ENCODE results near the gene SIAE.

SIAE gene

GRCh38 chr11:124673333-124674167 lies at the start of gene SIAE, which contains the start of gene SPA17:
Gene SIAE, minus strand, starts transcription at chr11:124673739. Its CDS starts 31 bp downstream, at chr11:124673708.
Gene SPA17, plus strand, starts transcription at chr11:124673904. Its CDS starts 1,361 bp downstream, at chr11:124675265.
- peak; percentile 87 to 90 for DNase-seq

DNA sequence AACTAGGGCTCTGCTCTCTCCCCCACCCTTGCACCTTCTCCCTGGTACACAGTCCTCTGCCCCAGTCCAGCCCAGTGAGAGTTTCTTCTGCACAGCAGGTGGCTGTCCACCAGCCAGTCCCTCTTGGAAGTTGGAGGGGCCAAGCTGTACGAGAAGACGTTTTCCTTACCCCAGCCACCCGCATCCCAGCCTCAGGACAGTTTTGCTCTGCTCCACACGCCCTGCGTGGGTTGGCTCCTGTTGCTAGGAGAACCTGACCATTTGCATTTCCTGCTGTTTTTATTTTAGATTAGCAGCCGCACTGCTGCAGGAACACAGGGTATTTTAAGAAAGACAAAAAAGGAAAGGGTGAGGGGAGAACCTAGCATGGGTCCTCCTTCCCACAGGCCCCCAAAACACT lies 48.6 kb upstream of the SIAE start:
- DNase-seq: no peak

DNA sequence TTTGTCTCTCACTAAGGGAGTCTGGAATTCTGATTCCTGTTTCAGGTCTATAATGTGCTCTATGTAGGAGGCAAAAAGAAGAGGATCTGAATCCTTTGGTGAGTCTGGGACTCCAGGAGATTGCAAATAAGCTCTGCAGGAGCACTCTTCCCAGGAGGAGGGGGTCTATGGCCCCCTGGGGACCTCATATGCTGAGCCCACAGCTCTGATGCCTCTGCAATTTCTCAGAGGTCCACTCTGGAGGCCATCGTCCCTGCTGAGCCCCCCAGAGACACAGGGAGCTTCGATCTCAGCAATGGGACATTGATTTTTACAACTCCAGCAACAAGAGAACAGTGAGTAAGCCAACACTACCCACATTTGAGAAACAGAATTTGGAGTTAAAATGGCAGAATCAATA lies 46.0 kb upstream of the SIAE start:
- DNase-seq: no peak

DNA sequence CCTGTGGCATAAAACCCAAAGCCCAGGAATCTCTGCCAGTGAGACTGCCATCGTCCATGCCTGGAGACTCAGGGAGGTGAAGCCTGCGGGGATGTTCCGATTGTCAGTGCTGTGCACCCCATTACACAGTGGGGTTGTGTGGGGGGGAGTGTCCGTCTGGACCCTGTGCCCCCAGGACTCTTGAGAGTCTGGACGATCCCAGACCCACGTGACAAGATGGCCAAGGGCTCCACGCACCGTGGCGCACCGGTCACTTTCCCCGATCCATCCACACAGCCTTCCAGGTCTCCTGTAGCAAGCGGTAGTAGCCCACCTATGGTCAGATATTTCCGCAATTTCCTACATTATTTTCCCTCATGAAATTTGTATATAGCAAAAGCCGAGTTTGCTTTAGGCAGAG lies 45.3 kb upstream of the SIAE start:
- DNase-seq: no peak

DNA sequence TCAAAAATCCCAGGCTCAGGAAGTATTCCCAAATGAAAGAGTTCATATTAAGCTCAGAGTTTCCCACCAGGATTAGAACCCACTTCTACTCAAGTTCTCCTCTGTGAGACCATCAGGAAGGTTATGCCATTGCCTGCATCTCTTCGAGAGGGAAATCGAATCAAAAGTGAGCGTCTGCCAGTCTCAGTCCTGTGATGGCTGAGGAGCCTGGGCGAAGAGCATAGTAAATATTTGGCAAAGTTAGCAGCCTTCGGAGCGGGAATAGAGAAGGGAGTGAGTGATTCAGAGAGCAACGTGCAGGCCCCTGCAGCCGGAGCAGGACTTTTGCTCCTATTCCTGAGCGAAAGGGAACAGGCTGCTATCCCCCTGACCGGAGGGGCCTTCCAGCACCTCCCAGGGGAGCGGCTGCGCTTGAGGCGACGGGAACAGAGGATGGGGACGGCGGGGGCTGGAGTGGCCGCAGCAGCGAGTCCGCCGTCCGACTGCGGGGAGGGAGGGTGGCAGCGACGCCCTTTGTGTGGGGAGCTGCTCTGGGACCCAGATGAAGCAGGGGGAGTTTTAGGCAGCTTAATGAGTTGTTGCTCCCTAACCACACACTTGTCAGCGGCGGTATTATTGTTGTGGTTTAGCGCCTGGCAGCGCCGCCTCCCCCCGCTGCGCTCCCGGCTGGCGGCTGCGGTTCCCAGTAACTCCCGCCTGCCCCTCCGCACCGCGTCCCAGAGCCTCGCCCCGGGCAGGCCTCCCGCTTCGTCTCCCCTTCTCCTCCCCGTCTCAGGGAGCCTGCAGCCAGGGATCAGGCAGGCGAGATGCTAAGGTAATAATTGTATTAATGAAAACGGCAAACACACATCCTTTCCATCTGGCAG lies 44.5 kb upstream of the SIAE start:
- DNase-seq: peak; percentile 26 to 28

DNA sequence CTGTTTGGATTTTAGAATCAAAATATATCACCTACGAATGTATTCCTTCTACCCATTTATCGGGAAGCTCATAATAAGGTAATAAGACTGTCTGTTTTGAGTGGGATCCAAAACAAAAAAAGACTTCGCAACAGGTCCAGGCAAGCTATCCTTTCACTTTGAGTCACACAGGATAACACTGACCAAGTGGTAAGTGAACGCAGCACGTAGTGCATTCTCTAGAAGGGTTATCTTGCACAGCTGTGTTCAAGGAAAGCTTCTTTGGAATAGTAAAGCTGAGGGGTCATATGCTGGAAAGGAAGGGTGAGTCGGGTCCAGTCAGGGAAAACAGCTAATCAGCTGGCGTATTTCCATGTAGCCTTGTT lies 43.9 kb upstream of the SIAE start:
- DNase-seq: no peak

DNA sequence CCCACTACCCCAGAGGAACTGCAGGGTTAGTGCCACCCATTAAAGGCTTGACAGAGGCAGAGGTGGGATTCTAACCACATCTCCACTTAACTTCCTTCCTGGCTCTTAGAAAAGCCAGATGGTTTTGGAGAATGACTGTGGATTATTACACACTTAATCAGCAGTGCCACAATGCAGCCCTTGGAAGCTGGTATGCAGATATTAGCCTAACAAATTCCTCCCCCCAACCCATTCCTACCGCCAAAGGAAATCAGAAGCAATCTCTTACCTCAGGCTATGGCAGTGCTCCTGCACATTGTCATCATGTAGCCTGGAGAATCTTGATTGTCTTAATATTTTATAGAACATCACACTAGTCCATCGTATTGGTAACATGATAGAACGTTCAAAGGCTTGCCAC lies 43.1 kb upstream of the SIAE start:
- DNase-seq: no peak

- no peak for DNase-seq
Measured at GRCh38 chr11:124712392-124712791, 38.9 kb upstream of the SIAE start.

DNA sequence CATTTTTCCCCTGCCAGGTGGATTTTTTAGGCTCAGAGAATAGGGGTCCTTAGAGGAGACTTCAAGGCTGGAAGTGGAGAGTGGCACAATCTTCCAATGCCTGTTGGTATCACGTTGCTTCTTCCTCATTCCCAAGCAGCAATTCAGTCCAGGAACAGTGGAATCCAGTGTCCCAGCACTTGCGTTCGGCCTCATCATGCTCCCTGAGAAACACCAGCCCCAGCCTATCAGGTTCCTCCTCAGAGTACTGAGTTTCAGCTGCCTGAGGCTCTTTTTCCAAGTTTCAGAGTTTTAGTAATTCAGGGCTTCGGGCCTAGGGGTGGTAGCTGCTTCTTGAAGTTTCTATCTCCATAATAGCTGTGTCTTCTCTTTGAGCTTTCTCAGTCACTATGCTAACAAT lies 34.3 kb upstream of the SIAE start:
- no peak for DNase-seq

- DNase-seq: no peak
Measured at GRCh38 chr11:124700028-124700427, 26.5 kb upstream of the SIAE start.

GRCh38 chr11:124699547-124699946 lies 26.0 kb upstream of the SIAE start:
- DNase-seq: no peak

DNA sequence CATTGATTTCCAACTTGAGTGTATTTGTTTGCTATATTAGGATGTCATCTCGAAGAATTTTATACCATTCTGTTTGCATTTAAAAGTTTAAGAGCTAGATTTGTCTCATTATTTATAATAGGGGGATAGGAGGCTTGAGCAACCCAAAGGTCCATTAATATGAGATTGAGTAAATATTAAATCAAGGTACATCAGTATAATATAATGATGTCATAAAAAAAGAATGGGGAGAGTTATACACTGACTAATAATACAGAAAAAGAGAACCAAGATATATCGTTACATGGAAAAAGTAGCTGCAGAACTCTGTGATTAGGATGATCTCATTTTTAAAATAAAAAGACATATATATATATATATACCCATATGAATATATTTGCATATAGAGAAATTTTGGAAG lies 19.6 kb upstream of the SIAE start:
- DNase-seq: no peak

- no peak for DNase-seq
Measured at GRCh38 chr11:124682443-124682842, 8.9 kb upstream of the SIAE start.

GRCh38 chr11:124681421-124681820 lies 7.9 kb upstream of the SIAE start:
- DNase-seq: no peak

GRCh38 chr11:124678416-124678815 lies 4.9 kb upstream of the SIAE start:
- no peak for DNase-seq

DNA sequence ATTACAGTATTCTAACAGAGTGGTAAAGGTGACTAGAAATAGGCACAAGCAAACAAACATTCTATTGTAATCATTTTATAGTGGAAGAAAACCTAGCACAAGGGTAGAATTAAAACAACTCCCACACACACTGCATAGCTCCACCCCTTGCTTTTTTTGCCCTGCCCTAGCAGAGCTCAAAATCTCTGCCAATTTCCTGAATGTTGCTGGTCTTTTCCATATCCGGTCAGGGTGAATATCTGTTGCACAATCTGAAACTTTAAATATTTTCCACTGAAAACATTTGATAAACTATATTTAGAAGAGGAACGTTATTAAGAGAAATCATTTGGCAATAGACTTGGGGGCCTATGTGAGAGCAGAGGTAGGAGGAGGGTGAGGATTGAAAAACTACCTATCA lies 2.8 kb upstream of the SIAE start:
- no peak for DNase-seq

GRCh38 chr11:124674571-124674970 lies 1.0 kb upstream of the SIAE start:
- DNase-seq: no peak

DNA sequence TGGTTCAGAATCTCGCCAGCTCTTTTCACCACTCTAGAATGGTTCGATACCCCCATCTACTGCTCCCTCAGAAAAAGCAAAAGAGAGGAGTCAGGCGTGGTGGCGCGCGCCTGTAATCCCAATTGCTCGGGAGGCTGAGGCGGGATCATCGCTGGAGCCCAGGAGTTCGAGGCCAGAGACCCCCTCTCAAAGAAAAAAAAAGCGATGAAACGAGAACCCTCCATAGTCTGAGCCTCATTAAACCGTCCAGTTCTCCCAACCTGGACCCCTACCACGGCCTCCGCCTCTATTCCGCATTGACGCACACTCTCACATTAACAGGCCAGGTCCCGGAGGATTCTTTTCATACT lies 604 bp upstream of the SIAE start:
- no peak for DNase-seq

DNA sequence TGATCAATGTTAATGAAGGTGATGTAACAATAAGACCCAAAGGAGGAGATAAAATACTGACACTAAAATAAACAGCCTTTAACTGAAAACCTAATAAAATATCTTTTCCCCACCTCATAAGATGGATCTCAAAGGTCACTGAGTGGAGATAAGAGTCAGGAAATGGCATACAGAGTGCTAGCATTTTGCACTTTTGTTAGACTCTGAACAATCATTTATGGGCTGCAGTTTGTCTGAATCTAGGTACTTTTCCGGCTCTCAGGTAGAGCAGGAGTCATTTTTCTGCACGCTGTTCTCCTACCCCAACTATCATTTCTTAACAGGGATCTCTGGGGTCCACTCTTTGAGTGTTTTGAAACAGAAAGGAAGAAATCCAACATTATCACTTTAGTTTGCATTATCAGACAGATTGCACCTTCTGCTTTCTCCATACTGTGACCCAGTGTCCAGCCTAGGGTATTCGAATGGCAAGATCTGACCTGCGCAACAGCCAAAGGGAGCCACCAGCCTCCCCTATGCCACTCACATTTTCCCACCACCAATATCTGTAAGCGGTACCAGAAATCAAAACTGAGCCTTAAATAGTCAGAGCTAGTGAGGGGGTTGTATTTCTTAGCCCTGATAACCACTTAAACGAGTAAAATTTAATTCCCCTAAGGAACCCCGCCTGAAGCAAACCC lies 863 bp downstream of the SIAE start:
- no peak for DNase-seq

DNA sequence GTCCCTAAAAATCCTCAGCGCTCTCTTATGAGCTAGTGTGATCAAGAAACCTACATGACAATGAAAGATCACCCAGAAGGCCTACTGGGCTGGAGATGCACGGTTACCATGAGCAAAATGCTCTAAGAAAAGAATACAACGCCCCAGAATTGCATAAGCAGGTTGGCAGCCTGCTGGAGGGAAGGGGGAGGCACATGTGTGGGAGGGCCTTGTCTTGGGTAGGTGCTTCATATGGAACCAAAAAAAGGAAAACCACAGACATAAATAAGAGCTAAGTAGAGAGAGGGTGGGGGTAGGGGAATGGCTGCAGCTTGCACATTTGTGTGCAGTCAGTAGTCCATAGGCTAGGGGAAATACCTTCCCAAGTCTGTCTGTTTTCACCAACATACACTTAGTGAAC lies 2.8 kb downstream of the SIAE start:
- peak; percentile 43 to 64 for DNase-seq

GRCh38 chr11:124669193-124669592 lies 4.3 kb downstream of the SIAE start:
- DNase-seq: peak; percentile 36 to 69

- DNase-seq: no peak
Measured at GRCh38 chr11:124667601-124668000, 5.9 kb downstream of the SIAE start.

GRCh38 chr11:124663861-124664260 lies 9.7 kb downstream of the SIAE start:
- no peak for DNase-seq

- DNase-seq: no peak
Measured at GRCh38 chr11:124662106-124662505, 11.4 kb downstream of the SIAE start.
